Activated CD4-positive, alpha-beta T cell treated with anti-CD3 and anti-CD28 coated beads, Interleukin-2, amount 10 ng/mL, durations not matched to agents 7 days and 5 days (primary cell): ENCODE data around the gene SHPK. TPM values are rescaled to one million over a fixed set of nuclear protein-coding genes. Genes with fewer than 3 reads are reported as not detected.
A peak's percentile ranks its signal among the peaks of the same experiment; 100 is the strongest.

Experiments used
- CTCF ChIA-PET: fragments of 350-600 bp; sonication (Branson Sonifier 250); formaldehyde crosslinking; loops from one replicate; lab custom pipeline; 2021; ENCODE audit warnings: antibody characterized with exemption; lab: Charles Lee
- POLR2A ChIA-PET: fragments of 350-600 bp; sonication (Branson Sonifier 250); formaldehyde crosslinking; loops from one replicate; lab custom pipeline; 2021; ENCODE audit warnings: antibody characterized with exemption; lab: Charles Lee
- DNase-seq: peaks from one replicate; pipeline ENCODE4 v3.0.0-alpha.2; 2020
- H3K27ac Mint-ChIP-seq: one replicate; pipeline ENCODE4 v1.8.0; 2021; ENCODE audit warnings: mild to moderate bottlenecking, moderate library complexity, mixed read lengths
- H3K27me3 Mint-ChIP-seq: one replicate; pipeline ENCODE4 v1.8.0; 2021; ENCODE audit warnings: mixed read lengths
- H3K36me3 Mint-ChIP-seq: one replicate; pipeline ENCODE4 v1.8.0; 2021; ENCODE audit warnings: low read depth, mixed read lengths
- H3K4me1 Mint-ChIP-seq: one replicate; pipeline ENCODE4 v1.8.0; 2021; ENCODE audit warnings: mixed read lengths
- H3K4me3 Mint-ChIP-seq: one replicate; pipeline ENCODE4 v1.8.0; 2021; ENCODE audit warnings: mild to moderate bottlenecking, moderate library complexity, mixed read lengths
- H3K9me3 Mint-ChIP-seq: one replicate; pipeline ENCODE4 v1.8.0; 2021; ENCODE audit warnings: mixed read lengths
- total RNA-seq, 2 experiments: library from RNA; stranded (reverse); gene quantifications; one replicate each; pipeline ENCODE4 v1.2.3, GENCODE V29; 2021

SHPK gene
- total RNA-seq, 2 experiments from 2014 or later = 11.5 to 12.3 TPM

DNA sequence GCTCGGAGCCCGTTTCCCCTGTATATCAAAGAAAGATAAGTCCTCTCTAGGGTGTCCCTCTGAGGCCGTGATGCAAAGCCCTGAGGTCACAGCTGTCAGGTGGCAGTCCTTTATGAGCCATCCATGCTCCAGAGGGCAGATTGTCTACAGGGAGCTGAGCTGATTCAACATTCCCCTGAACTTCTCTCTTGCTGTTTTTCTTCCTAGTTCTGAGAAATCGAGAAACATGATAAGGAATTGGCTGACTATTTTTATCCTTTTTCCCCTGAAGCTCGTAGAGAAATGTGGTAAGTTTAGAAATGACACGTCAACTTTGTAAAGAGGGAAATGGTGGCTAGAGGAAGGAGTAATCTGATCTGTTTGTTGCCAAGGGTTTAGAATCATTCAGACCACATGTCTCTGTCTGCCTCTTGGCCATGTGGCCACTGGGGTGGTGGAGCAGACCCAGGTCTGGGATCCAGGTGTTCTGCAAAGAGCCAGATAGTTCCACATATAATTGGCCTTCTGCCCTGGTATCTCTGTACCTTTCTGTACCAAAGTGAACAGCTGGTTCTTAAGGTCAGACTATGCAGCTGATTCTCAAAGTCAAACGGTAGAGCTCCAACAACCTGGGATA lies 4.0 kb upstream of the SHPK start:
- Mint-ChIP-seq H3K4me3 (peak overlapping the region; percentile 31), H3K27ac (peak overlapping the region; percentile 80), H3K27me3 (no peaks in the 10 kb centered on the region), H3K9me3 (no peaks in the 10 kb centered on the region), H3K36me3 (peaks cover 8% of the 10 kb centered on the region), H3K4me1 (peaks cover 51% of the 10 kb centered on the region)
- ChIA-PET CTCF (interaction anchor here (1.0 to 1.4 kb wide), 4 partner anchors 15 to 98 kb away, joined by 3 to 5 read pairs (median 4); no protein-coding TSS in a partner anchor), POLR2A (interaction anchor here (0.7 kb wide), 1 partner anchor 62 kb away, joined by 3 read pairs; no protein-coding TSS in a partner anchor)
- DNase-seq = no peak

DNA sequence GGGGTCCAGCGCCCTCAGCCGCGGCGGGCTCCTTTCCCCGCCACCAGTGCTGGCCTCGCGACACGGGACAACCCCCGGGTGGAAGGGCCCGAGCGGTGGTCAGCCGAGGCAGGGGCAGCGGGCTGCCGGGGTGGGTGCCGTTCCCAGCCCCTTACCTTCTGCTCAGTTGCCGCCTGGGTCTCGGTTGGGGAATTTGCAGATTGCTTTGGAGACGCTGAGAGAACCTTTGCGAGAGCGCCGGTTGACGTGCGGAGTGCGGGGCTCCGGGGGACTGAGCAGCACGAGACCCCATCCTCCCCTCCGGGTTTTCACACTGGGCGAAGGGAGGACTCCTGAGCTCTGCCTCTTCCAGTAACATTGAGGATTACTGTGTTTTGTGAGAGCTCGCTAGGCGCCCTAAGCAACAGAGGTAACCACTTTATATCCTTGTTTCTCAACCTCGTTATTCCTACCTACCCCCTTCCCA lies 891 bp upstream of the SHPK start:
- no peaks in the 10 kb centered on the region for H3K27me3 Mint-ChIP-seq
- H3K4me3 Mint-ChIP-seq = peak overlapping the region; percentile 89
- peak; percentile 23 for DNase-seq
- CTCF ChIA-PET = interaction anchor here (0.6 to 2.4 kb wide), 7 partner anchors 9 to 101 kb away, joined by 3 to 10 read pairs (median 4); no protein-coding TSS in a partner anchor
- peaks cover 56% of the 10 kb centered on the region for H3K4me1 Mint-ChIP-seq
- POLR2A ChIA-PET = interaction anchor here (1.0 kb wide), 1 partner anchor 823 kb away, joined by 3 read pairs; no protein-coding TSS in a partner anchor
- H3K36me3 Mint-ChIP-seq = peaks cover 7% of the 10 kb centered on the region
- peak overlapping the region; percentile 72 for H3K27ac Mint-ChIP-seq
- H3K9me3 Mint-ChIP-seq = no peaks in the 10 kb centered on the region

DNA sequence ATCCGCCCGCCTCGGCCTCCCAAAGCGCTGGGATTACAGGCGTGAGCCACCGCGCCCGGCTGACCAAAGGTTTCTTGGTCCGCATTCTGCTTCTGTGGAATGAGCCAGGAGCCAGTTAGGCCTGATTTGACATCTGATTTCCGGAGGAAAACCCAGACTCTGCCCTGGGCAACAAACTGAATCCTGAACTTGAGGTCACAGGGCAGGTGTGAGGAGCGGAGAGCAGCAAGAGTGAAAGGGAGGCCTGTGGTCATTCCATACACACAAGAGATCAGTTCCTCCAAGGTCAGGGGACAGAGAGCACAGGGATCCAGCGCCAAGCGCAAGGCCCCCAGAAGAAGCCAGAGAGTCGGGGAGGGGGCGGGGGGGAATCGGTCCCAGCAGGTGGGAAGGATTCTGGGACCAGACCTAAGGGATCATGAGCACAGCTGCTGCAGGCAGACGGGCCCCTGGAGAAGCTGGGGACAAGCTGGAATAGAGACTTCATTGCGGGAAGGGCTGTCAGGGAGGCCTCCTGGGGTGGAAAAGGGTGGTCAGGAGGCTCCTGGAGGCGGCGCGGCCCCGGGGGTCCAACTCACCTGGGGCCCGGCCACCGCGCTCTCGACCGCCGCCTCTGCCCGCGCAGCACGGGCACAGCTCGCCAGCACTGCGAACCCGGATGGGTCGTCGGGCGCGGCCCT lies 436 bp downstream of the SHPK start:
- H3K36me3 Mint-ChIP-seq = peaks cover 7% of the 10 kb centered on the region
- peaks cover 47% of the 10 kb centered on the region for H3K4me1 Mint-ChIP-seq
- peak overlapping the region; percentile 79 for H3K27ac Mint-ChIP-seq
- no peaks in the 10 kb centered on the region for H3K27me3 Mint-ChIP-seq
- ChIA-PET CTCF (interaction anchor here (0.7 to 1.4 kb wide), 7 partner anchors 11 to 211 kb away, joined by 3 to 9 read pairs (median 4); no protein-coding TSS in a partner anchor), POLR2A (interaction anchor here (0.5 kb wide), 1 partner anchor 77 kb away, joined by 3 read pairs; no protein-coding TSS in a partner anchor)
- peak; percentile 20 for DNase-seq
- H3K9me3 Mint-ChIP-seq = no peaks in the 10 kb centered on the region
- peak overlapping the region; percentile 89 for H3K4me3 Mint-ChIP-seq

DNA sequence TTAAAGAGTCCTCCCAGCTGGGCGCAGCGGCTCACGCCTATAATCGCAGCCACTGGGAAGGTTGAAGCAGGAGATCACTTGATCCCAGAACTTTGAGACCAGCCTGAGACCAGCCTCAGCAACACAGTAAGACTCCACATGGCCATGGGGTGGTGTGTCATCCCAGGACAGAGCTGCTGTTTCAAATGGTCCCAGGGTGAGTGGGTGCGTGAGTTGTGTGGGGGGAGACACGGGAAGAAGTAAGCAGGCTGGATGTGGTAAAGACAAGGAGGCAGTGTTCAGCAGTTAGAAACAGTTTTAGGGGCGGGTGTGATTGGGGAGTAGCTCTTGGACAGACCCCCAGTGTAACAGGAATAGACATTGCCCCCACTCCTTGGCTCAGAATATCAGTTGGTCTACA lies 3.8 kb downstream of the SHPK start:
- Mint-ChIP-seq H3K27me3 (no peaks in the 10 kb centered on the region), H3K27ac (no peak overlapping the region), H3K9me3 (no peaks in the 10 kb centered on the region), H3K36me3 (peaks cover 11% of the 10 kb centered on the region), H3K4me1 (peaks cover 19% of the 10 kb centered on the region), H3K4me3 (no peak overlapping the region)
- DNase-seq = no peak
- ChIA-PET CTCF (interaction anchor here (0.6 to 0.9 kb wide), 2 partner anchors 13 to 182 kb away, joined by 3 to 4 read pairs; no protein-coding TSS in a partner anchor), POLR2A (no interaction called here)

DNA sequence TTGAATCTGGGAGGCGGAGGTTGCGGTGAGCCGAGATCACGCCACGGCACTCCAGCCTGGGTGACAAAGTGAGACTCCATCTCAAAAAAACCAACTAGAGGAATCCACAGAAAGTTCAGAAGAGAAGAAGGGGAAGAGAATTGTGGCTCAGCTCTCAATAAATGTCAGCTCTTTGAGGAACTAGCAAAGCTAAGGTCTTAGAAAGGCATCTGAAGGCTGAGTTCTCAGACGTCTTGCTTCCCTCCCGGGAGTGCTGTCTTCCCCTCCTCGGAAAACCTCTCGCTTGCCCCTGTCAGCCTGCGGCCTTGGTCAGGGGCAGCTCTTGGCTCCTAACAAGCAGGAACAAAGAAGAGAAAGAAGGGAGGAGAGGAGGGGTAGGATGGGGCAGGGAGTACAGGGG lies 5.3 kb downstream of the SHPK start:
- DNase-seq = no peak
- Mint-ChIP-seq H3K36me3 (peaks cover 19% of the 10 kb centered on the region), H3K27ac (no peak overlapping the region), H3K4me1 (peaks cover 15% of the 10 kb centered on the region), H3K9me3 (no peaks in the 10 kb centered on the region), H3K4me3 (no peak overlapping the region), H3K27me3 (no peaks in the 10 kb centered on the region)
- ChIA-PET CTCF (no interaction called here), POLR2A (interaction anchor here (0.6 kb wide), 1 partner anchor 1240 kb away, joined by 3 read pairs; no protein-coding TSS in a partner anchor)

DNA sequence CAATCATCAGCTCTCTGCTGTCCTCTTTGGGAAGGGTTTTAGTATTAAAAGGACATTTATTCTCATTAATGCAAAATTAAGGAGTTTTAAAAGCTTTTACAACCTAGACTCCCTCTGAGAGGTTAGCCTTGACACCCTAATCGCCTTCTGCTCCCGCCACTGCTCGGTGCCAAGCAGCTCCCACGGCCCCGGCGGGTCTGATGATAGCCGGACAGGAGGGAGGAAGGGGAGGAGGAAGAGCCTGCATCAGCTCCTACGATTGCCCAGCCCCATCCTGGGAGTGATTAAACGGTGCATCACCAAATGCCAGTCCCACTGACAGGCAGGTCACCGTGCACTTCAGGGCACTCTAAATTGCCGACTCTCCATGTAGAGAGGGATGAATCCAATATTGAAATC lies 8.3 kb downstream of the SHPK start:
- no peak for DNase-seq
- Mint-ChIP-seq H3K36me3 (peaks cover 26% of the 10 kb centered on the region), H3K4me3 (no peak overlapping the region), H3K27ac (no peak overlapping the region), H3K4me1 (no peaks in the 10 kb centered on the region), H3K27me3 (no peaks in the 10 kb centered on the region), H3K9me3 (no peaks in the 10 kb centered on the region)
- CTCF ChIA-PET = interaction anchor here (0.9 kb wide), 1 partner anchor 10 kb away, joined by 3 read pairs; no protein-coding TSS in a partner anchor
- POLR2A ChIA-PET = no interaction called here

DNA sequence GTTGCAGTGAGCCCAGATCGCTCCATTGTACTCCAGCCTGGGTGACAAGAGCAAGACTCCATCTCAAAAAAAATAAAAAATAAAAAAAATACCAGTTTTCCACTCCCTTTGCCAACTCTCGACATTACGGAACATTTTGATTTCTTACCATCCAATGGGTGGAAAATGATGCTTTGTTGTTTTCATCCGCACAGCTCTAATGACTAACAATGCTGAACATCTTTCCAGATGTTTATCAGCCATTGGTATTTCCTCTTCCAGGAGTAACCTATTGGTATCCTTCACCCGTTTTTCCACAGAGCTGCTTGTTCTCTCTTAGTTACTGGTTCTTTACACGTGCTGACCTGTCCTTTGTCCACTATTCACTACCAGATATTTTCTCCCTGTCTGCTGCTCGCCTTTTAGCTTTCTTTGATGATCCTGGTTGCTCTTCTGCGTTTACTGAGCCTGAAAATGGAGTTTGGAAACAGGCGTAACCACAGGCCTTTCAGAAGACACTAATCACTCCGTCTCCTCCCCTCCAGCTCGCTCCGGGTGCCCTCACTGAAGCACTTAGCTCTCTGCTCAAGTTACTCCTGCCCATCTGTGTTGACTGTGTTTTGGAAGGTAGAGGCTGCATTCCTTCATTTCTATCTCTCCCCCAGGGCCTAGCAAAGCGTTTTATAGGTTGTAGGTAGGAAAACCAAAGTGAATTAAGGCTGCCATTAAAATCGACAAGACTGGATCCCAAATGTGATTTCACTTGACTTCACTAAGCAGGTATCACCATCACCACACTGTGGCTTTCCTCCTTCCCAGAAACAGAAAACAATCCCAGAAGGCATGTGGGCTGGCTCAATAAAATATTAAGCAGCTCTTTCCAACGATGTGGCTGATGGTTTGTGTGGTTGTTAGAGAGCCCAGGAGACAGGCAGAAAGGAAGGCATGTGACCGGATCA lies 8.9 kb downstream of the SHPK start:
- POLR2A ChIA-PET = interaction anchor here (0.7 kb wide), 1 partner anchor 939 kb away, joined by 4 read pairs; no protein-coding TSS in a partner anchor
- no peaks in the 10 kb centered on the region for H3K27me3 Mint-ChIP-seq
- H3K9me3 Mint-ChIP-seq = no peaks in the 10 kb centered on the region
- DNase-seq = no peak
- no peak overlapping the region for H3K27ac Mint-ChIP-seq
- H3K4me1 Mint-ChIP-seq = no peaks in the 10 kb centered on the region
- peaks cover 26% of the 10 kb centered on the region for H3K36me3 Mint-ChIP-seq
- no peak overlapping the region for H3K4me3 Mint-ChIP-seq
- CTCF ChIA-PET = interaction anchor here (0.7 to 1.2 kb wide), 2 partner anchors 73 to 219 kb away, joined by 3 read pairs; partner anchors contain the start of gene NCBP3

DNA sequence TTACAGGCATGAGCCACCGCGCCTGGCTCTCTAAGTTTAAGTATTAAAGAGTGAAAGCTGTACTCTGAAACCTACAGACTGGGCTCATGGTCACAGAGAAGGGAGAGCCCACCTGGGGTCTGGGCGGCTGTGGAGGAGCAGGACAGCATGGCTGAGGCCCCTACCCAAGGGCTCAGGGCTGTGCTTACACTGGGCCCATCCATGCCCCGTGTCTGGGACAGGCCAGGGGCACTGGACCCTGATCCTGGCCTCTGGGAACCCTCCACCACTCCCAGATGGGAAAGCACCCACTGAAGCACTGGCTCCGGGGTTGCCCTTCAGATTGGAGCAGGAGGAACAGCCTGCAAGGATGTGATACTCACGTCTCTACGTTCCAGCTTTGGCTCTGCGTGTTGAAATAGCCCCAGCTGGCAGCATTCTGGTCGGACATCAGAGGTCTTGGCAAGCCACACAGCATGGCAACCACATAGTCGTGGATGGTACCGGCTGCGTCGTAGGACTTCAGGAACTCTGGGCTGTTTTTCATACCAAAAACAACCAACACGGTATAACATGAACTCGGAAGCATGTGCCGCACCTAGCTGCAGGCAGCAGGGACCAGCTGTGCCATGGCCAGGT lies 13.0 kb downstream of the SHPK start:
- Mint-ChIP-seq H3K9me3 (peaks cover 2% of the 10 kb centered on the region), H3K4me3 (no peak overlapping the region), H3K36me3 (peaks cover 41% of the 10 kb centered on the region), H3K4me1 (no peaks in the 10 kb centered on the region), H3K27me3 (no peaks in the 10 kb centered on the region), H3K27ac (no peak overlapping the region)
- no peak for DNase-seq
- POLR2A ChIA-PET = no interaction called here
- CTCF ChIA-PET = interaction anchor here (0.6 to 1.2 kb wide), 2 partner anchors 13 to 1604 kb away, joined by 4 read pairs; partner anchors contain the start of genes CTNS and SHPK

DNA sequence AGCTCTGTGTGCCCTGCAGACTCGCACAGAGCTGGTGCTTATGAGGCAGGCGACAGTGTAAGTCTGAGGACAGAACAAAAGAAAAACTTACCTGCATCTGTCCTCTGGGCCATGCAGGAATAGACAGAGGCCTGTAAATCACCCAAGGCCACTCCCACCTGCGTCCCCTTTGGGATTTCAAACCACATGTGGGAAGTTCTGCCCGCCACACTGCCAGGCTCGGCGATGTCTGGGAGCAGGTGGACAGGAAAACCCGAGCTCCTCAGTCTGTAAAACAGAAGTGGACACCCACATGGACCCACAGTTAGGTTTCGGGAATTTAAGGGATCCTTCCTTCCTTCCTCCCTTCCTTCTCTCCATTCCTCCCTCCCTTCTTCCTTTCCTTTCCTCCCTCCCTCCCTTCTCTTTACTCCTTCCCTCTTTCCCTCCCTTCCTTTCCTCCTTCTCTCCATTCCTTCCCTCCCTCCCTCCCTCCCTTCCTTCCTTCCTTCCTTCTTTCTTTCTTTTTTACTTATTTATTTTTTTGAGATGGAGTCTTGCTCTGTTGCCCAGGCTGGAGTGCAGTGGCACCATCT lies 14.8 kb downstream of the SHPK start:
- CTCF ChIA-PET = interaction anchor here (1.1 kb wide), 1 partner anchor 17 kb away, joined by 3 read pairs; no protein-coding TSS in a partner anchor
- H3K36me3 Mint-ChIP-seq = peaks cover 49% of the 10 kb centered on the region
- POLR2A ChIA-PET = no interaction called here
- no peak for DNase-seq
- H3K27me3 Mint-ChIP-seq = no peaks in the 10 kb centered on the region
- no peaks in the 10 kb centered on the region for H3K4me1 Mint-ChIP-seq
- H3K4me3 Mint-ChIP-seq = no peak overlapping the region
- peaks cover 10% of the 10 kb centered on the region for H3K9me3 Mint-ChIP-seq
- H3K27ac Mint-ChIP-seq = no peak overlapping the region

DNA sequence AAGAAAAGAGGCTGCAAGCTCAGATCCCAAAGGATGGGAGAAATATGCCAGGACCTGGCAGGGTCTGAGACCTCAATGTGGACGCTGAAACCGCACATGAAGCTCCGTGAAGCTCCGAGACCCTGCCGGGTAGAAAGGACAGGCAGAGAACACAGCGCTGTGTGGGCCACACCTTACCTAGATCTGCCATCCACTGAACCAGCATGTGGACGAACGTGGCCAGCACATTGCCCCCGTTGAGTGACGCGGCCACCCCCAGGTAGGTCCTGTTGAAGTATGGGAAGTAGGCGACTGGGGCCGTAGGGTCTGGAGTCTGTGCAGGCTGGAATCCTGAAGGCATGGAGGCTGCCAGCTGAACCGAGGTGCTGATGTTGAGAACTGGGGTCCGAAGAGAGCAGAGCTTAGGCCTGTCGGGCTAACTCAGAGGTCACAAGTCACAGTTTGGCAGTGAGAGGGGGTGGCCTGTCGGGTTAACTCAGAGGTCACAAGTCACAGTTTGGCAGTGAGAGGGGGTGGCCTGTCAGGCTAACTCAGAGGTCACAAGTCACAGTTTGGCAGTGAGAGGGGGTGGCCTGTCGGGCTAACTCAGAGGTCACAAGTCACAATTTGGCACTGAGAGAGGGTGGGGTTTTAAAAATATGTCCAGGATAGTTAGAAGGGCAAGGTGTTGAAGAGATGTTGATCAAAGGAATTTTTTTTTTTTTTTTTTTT lies 20.7 kb downstream of the SHPK start:
- H3K4me1 Mint-ChIP-seq = no peaks in the 10 kb centered on the region
- peaks cover 49% of the 10 kb centered on the region for H3K36me3 Mint-ChIP-seq
- no peak overlapping the region for H3K27ac Mint-ChIP-seq
- DNase-seq = no peak
- no peaks in the 10 kb centered on the region for H3K27me3 Mint-ChIP-seq
- POLR2A ChIA-PET = no interaction called here
- H3K4me3 Mint-ChIP-seq = no peak overlapping the region
- H3K9me3 Mint-ChIP-seq = peaks cover 10% of the 10 kb centered on the region
- CTCF ChIA-PET = no interaction called here

DNA sequence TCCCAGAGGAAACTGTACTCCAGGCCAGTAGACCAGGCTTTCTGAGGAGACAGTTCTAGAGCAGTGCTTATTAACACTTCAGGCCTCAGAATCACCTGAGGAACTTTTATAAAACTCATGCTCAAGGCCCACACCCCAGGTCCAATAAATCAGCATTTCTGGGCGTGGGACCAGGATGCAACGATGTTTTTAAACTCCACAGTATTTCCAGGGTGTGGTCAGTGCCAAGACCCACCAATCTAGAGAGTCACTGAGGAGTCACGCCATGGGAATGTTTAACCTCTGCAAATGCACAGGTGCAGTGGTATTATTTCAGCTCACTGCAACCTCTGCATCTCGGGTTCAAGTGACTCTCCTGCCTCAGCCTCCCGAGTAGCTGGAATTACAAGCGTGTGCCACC lies 22.9 kb downstream of the SHPK start:
- Mint-ChIP-seq H3K9me3 (peaks cover 9% of the 10 kb centered on the region), H3K36me3 (peaks cover 41% of the 10 kb centered on the region), H3K27me3 (no peaks in the 10 kb centered on the region), H3K27ac (no peak overlapping the region), H3K4me1 (no peaks in the 10 kb centered on the region), H3K4me3 (no peak overlapping the region)
- DNase-seq = no peak
- ChIA-PET POLR2A (no interaction called here), CTCF (interaction anchor here (0.7 to 1.3 kb wide), 2 partner anchors 11 to 17 kb away, joined by 4 read pairs; no protein-coding TSS in a partner anchor)
